ENCODE data around the gene MAPK8IP1. TPM values are rescaled to one million over a fixed set of nuclear protein-coding genes. Genes with fewer than 3 reads are reported as not detected.
"Not testable (repeated sequence)": the region's sequence is repeated elsewhere in the genome, so short reads cannot be mapped to it uniquely, and the experiment has no call there.

MAPK8IP1 gene
- total and polyA plus RNA-seq, 2 donors, result 1.1 to 2.1 TPM

DNA sequence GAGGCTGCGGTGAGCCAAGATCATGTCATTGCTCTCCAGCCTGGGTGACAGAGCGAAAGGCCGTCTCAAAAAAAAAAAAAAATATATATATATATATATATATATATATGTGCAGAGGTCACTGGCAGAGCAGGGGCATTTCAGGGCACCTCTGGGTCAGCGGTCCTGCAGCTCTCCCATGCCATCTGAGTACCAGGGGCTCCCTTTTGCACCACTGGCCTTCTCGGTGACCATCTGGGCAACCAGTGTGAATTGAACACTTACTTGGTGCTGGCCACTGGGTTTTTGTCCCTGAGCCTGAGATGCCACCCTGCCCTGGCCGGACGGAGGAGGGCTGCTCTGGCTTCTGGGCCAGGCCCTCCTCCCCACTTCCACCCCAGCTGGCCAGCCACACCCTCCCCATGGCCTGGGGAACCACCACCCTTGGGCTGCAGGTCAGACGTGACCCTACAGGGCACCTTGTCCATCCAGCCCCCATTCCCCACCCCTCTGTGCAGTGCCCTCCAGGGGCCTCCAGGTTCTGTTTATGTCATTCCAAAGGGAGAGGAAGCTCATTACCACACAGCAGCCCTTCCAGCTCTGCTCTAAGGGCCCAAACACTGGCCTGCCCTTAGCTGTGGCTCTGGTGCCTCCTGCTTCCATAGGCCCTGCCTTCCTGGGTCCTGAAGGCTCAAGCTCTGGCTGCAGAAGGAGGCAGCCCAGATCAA is 10.3 kb downstream of the MAPK8IP1 start:
- Histone ChIP-seq H3K9me3 (ENCODE audit: control insufficient read depth in 2 of 2, insufficient read depth in 1 of 2, low read length in 1 of 2) (no peaks in the 10 kb centered on the region), H3K27ac (ENCODE audit: low read depth in 1 of 2, low read length in 1 of 2) (no peak overlapping the region), H3K4me3 (ENCODE audit: low read length in 2 of 2) (no peak overlapping the region), H3K27me3 (ENCODE audit: control insufficient read depth in 2 of 2, insufficient read depth in 1 of 2, low read length in 1 of 2) (peaks cover 28 to 70% of the 10 kb centered on the region in 2 donors), H3K4me1 (ENCODE audit: control insufficient read depth in 2 of 2, insufficient read depth in 2 of 2, low read length in 2 of 2) (peaks cover 9 to 11% of the 10 kb centered on the region in 2 donors), H3K36me3 (ENCODE audit: control insufficient read depth in 2 of 2, insufficient read depth in 2 of 2, low read length in 1 of 2) (no peaks in the 10 kb centered on the region)
- 96% methylated on average over 8 of the region's 8 CpGs for WGBS
- no peak for DNase-seq (ENCODE audit: low read depth in 6 of 9, low spot score in 9 of 9)

DNA sequence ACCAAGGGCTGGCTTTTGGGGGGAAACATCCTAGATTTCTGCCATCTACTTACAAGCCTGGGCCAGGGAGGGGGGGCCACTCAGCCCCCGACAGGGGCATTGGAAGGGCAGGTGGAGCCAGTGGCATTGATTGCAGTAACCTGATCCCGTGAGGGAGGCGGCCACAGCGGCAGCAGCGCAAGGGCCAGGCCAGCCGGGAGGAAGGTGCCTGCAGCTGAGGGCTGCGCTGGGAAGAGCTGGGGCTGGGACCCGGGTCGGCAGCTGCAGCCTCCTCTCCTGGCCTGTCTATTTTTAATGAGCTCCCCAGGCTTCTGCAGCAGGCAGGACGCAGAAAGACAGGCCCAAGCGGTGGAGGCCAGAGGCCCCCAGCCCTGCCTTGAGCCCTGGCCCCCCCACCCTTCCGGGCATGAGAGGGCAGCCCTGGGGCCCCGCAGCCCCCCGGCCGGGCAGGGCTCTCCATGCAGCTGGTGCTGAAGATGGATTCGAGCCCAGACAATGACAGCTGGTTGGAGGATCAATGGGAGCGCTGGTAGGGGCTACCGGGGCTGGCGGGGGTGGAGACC is 11.1 kb downstream of the MAPK8IP1 start:
- Histone ChIP-seq H3K27ac (ENCODE audit: low read depth in 1 of 2, low read length in 1 of 2) (no peak overlapping the region), H3K4me1 (ENCODE audit: control insufficient read depth in 2 of 2, insufficient read depth in 2 of 2, low read length in 2 of 2) (peaks cover 9 to 11% of the 10 kb centered on the region in 2 donors), H3K4me3 (ENCODE audit: low read length in 2 of 2) (no peak overlapping the region), H3K27me3 (ENCODE audit: control insufficient read depth in 2 of 2, insufficient read depth in 1 of 2, low read length in 1 of 2) (peaks cover 36 to 72% of the 10 kb centered on the region in 2 donors), H3K36me3 (ENCODE audit: control insufficient read depth in 2 of 2, insufficient read depth in 2 of 2, low read length in 1 of 2) (no peaks in the 10 kb centered on the region), H3K9me3 (ENCODE audit: control insufficient read depth in 2 of 2, insufficient read depth in 1 of 2, low read length in 1 of 2) (no peaks in the 10 kb centered on the region)
- WGBS, result 22% methylated on average over 19 of the region's 19 CpGs
- no peak for DNase-seq (ENCODE audit: low read depth in 6 of 9, low spot score in 9 of 9)

DNA sequence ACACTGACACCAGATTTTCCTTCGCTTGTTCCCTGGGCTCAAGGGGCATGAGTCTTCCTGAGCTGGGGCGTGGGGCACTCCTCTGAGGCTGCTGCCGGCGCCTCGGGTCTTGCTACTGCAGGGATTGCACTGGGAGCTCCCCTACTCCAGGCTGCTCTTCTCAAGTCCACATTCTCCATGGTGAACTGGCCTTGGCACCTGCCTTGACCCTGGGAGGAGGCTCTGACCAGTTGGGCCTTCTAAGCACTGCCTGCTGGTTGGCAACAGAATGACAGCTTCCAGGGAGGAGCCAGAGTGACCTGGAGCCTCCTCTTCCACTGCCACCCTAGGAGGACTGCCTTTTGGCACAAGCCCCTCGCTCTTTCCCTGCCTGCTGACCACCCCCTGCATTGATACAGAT is 12.1 kb downstream of the MAPK8IP1 start:
- WGBS, result 93% methylated on average over 6 of the region's 6 CpGs
- H3K4me1 ChIP-seq (ENCODE audit: control insufficient read depth in 2 of 2, insufficient read depth in 2 of 2, low read length in 2 of 2), result peaks cover 9 to 11% of the 10 kb centered on the region in 2 donors
- no peak overlapping the region for H3K27ac ChIP-seq (ENCODE audit: low read depth in 1 of 2, low read length in 1 of 2)
- no peaks in the 10 kb centered on the region for H3K36me3 ChIP-seq (ENCODE audit: control insufficient read depth in 2 of 2, insufficient read depth in 2 of 2, low read length in 1 of 2)
- no peaks in the 10 kb centered on the region for H3K9me3 ChIP-seq (ENCODE audit: control insufficient read depth in 2 of 2, insufficient read depth in 1 of 2, low read length in 1 of 2)
- H3K4me3 ChIP-seq (ENCODE audit: low read length in 2 of 2), result no peak overlapping the region
- no peak for DNase-seq (ENCODE audit: low read depth in 6 of 9, low spot score in 9 of 9)
- peaks cover 40 to 83% of the 10 kb centered on the region in 2 donors for H3K27me3 ChIP-seq (ENCODE audit: control insufficient read depth in 2 of 2, insufficient read depth in 1 of 2, low read length in 1 of 2)

DNA sequence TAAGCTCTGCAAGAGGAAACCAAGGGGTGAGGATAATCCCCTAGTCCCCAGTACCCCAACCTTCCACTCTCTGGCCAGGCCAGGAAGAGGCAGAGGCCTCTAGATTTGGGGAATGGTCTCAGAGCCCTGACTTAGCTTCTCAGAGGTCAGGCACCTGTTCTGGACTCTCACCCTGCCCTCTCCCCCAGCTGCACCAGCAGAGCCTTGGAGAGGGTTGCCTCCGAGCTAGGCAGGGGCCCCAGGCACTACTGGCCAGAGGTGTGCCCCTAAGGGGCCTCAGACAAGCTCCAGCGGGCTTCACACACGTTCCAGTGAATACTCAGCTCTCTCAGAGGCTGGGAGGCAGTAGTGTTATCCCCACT is 13.6 kb downstream of the MAPK8IP1 start:
- no peaks in the 10 kb centered on the region for H3K36me3 ChIP-seq (ENCODE audit: control insufficient read depth in 2 of 2, insufficient read depth in 2 of 2, low read length in 1 of 2)
- H3K27ac ChIP-seq (ENCODE audit: low read depth in 1 of 2, low read length in 1 of 2), result no peak overlapping the region
- DNase-seq (ENCODE audit: low read depth in 6 of 9, low spot score in 9 of 9), result no peak
- 16% methylated on average over 3 of the region's 3 CpGs for WGBS
- peaks cover 42 to 83% of the 10 kb centered on the region in 2 donors for H3K27me3 ChIP-seq (ENCODE audit: control insufficient read depth in 2 of 2, insufficient read depth in 1 of 2, low read length in 1 of 2)
- no peaks in the 10 kb centered on the region for H3K9me3 ChIP-seq (ENCODE audit: control insufficient read depth in 2 of 2, insufficient read depth in 1 of 2, low read length in 1 of 2)
- peaks cover 9 to 11% of the 10 kb centered on the region in 2 donors for H3K4me1 ChIP-seq (ENCODE audit: control insufficient read depth in 2 of 2, insufficient read depth in 2 of 2, low read length in 2 of 2)
- peak overlapping the region in 1 of 2 donors; percentile 56 for H3K4me3 ChIP-seq (ENCODE audit: low read length in 2 of 2)

DNA sequence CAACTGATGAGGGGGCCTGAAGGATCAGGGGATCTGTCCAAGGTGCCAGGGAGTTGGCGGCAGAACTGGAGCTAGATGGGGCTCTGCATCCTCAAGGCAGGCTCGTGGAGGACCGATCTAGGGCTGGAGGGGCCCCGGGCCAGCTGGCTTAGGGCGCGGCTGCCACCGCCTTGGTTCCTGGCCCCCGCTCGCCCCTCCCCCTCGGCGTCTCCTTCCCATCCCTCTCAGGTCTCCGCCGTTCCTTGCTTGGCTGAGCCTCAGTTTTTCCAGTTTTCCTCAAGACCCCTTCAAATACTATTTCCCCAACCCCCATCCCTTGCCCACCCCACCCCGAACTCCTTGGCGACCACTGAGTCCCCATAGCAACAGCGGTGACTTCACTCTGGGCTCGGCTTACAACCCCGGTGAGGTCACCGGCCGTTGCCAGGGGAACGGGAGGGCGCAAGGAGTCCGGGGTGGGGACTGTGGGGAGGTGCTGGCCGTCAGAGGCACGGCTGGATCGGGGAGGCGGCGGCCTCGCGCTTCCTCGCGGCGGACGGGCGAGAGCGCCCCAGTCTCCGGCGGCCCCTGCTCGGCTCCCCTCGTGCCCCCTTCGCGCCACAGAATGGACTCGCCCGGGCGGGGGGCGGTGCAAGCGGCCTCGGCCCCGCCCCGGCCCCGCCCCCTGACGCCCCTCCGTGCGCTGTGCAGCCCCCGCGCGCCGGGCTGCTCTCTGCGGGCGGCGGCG is 14.2 kb downstream of the MAPK8IP1 start:
- peaks cover 9 to 11% of the 10 kb centered on the region in 2 donors for H3K4me1 ChIP-seq (ENCODE audit: control insufficient read depth in 2 of 2, insufficient read depth in 2 of 2, low read length in 2 of 2)
- peaks cover 42 to 81% of the 10 kb centered on the region in 2 donors for H3K27me3 ChIP-seq (ENCODE audit: control insufficient read depth in 2 of 2, insufficient read depth in 1 of 2, low read length in 1 of 2)
- H3K9me3 ChIP-seq (ENCODE audit: control insufficient read depth in 2 of 2, insufficient read depth in 1 of 2, low read length in 1 of 2), result no peaks in the 10 kb centered on the region
- H3K27ac ChIP-seq (ENCODE audit: low read depth in 1 of 2, low read length in 1 of 2), result no peak overlapping the region
- H3K4me3 ChIP-seq (ENCODE audit: low read length in 2 of 2), result peak overlapping the region in 1 of 2 donors; percentile 56
- H3K36me3 ChIP-seq (ENCODE audit: control insufficient read depth in 2 of 2, insufficient read depth in 2 of 2, low read length in 1 of 2), result no peaks in the 10 kb centered on the region
- 2% methylated on average over 62 of the region's 62 CpGs for WGBS
- DNase-seq (ENCODE audit: low read depth in 6 of 9, low spot score in 9 of 9), result peak in 2 of 9 donors; percentile 28 to 54

DNA sequence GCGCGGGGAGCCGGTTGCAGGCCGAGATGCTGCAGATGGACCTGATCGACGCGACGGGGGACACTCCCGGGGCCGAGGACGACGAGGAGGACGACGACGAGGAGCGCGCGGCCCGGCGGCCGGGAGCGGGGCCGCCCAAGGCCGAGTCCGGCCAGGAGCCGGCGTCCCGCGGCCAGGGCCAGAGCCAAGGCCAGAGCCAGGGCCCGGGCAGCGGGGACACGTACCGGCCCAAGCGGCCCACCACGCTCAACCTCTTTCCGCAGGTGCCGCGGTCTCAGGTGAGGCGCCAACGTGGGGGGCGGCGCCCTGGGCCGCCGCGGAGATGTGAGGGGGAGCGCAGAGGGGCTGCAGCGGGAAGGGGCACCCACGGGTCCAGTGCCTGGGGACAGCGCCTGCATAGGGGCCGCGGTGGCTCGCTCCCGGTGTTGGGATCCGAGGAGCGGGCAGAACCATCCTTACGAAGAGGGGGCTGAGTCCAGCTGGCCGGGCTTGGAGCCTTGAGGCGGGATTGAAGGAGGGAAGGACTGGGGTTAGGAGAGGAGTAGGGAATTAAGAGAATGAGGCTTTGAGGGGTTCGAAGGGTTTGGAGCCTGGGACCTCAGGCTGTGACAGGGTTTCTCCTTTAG is 14.8 kb downstream of the MAPK8IP1 start:
- not testable (repeated sequence) for H3K9me3 ChIP-seq (ENCODE audit: control insufficient read depth in 2 of 2, insufficient read depth in 1 of 2, low read length in 1 of 2); DNase-seq (ENCODE audit: low read depth in 6 of 9, low spot score in 9 of 9); H3K36me3 ChIP-seq (ENCODE audit: control insufficient read depth in 2 of 2, insufficient read depth in 2 of 2, low read length in 1 of 2); H3K27ac ChIP-seq (ENCODE audit: low read depth in 1 of 2, low read length in 1 of 2)
- 9% methylated on average over 38 of the region's 59 CpGs for WGBS
- Histone ChIP-seq H3K4me3 (ENCODE audit: low read length in 2 of 2) (peak overlapping the region in 1 of 2 donors; percentile 56), H3K27me3 (ENCODE audit: control insufficient read depth in 2 of 2, insufficient read depth in 1 of 2, low read length in 1 of 2) (peaks cover 42 to 75% of the 10 kb centered on the region in 2 donors), H3K4me1 (ENCODE audit: control insufficient read depth in 2 of 2, insufficient read depth in 2 of 2, low read length in 2 of 2) (peaks cover 9 to 11% of the 10 kb centered on the region in 2 donors)

DNA sequence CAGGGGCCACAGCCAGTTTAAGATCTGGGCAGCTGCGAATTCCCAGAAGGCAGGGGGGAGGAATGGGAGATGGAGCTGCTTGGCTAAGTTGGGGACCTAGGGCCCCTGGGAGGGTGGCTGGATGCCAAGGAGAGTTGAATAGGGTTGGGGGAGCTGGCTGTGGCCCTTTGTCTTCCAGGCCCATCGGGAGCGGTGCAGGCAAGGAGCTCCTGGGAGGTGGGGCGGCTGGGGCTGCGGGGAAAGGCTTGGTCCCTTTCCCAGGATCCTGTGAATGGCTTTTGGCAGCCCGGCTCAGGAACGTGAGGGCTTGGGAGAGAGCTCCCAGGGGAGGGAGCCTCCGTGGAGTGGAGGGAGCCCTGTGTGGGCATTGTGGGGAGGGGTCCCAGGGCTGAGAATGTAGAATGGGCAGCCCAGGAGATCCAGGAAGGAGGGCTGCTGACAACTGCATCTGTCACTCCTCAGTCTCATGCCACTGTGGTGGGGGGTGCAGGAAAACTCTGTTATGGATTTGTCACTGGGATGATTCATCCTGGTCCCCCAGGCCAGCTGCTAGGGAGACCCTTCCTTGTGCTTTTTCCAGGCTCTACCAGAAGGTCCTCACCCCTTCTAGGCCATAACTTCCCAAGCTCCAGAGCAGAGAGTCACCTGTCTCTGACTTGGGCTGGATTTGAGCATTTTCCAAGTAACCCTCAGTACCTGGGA is 15.6 kb downstream of the MAPK8IP1 start:
- WGBS, result 56% methylated on average over 8 of the region's 8 CpGs
- Histone ChIP-seq H3K4me3 (ENCODE audit: low read length in 2 of 2) (no peak overlapping the region), H3K9me3 (ENCODE audit: control insufficient read depth in 2 of 2, insufficient read depth in 1 of 2, low read length in 1 of 2) (no peaks in the 10 kb centered on the region), H3K4me1 (ENCODE audit: control insufficient read depth in 2 of 2, insufficient read depth in 2 of 2, low read length in 2 of 2) (peaks cover 9 to 11% of the 10 kb centered on the region in 2 donors), H3K27me3 (ENCODE audit: control insufficient read depth in 2 of 2, insufficient read depth in 1 of 2, low read length in 1 of 2) (peaks cover 41 to 69% of the 10 kb centered on the region in 2 donors), H3K36me3 (ENCODE audit: control insufficient read depth in 2 of 2, insufficient read depth in 2 of 2, low read length in 1 of 2) (no peaks in the 10 kb centered on the region), H3K27ac (ENCODE audit: low read depth in 1 of 2, low read length in 1 of 2) (no peak overlapping the region)
- no peak for DNase-seq (ENCODE audit: low read depth in 6 of 9, low spot score in 9 of 9)

DNA sequence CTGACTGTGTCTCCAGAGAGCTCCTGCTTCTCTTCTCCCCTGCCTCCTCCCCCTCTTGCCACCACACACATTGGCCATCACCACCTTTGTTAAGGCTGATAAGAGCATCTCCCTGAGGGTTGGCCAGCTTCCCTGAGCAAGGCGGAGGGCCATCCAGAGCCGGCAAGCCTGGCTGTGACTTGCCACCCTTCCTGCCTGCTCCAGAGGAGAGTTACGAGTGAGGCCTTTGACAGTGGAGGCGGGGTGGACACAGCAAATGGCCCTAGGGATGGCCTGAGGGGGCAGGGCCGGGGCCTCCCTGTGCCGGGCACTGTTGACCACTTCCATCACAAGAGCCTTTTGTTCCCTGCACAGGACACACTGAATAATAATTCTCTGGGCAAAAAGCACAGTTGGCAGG is 16.2 kb downstream of the MAPK8IP1 start:
- Histone ChIP-seq H3K27me3 (ENCODE audit: control insufficient read depth in 2 of 2, insufficient read depth in 1 of 2, low read length in 1 of 2) (peaks cover 39 to 64% of the 10 kb centered on the region in 2 donors), H3K4me1 (ENCODE audit: control insufficient read depth in 2 of 2, insufficient read depth in 2 of 2, low read length in 2 of 2) (peaks cover 9 to 11% of the 10 kb centered on the region in 2 donors), H3K36me3 (ENCODE audit: control insufficient read depth in 2 of 2, insufficient read depth in 2 of 2, low read length in 1 of 2) (no peaks in the 10 kb centered on the region), H3K27ac (ENCODE audit: low read depth in 1 of 2, low read length in 1 of 2) (no peak overlapping the region), H3K4me3 (ENCODE audit: low read length in 2 of 2) (no peak overlapping the region), H3K9me3 (ENCODE audit: control insufficient read depth in 2 of 2, insufficient read depth in 1 of 2, low read length in 1 of 2) (no peaks in the 10 kb centered on the region)
- no peak for DNase-seq (ENCODE audit: low read depth in 6 of 9, low spot score in 9 of 9)
- 85% methylated on average over 6 of the region's 6 CpGs for WGBS

Data from thymus (tissue), 11 donors.